Adipocyte (in vitro differentiated cells): ENCODE results near the gene DGKG.

Source experiments
- DNase-seq: peaks from one replicate; pipeline ENCODE4 v3.0.0-alpha.2; 2015; ENCODE audit warnings: low read depth
- H3K27me3 ChIP-seq: replicated peaks from 2 replicates; pipeline ENCODE4 v1.7.0; 2013; ENCODE audit warnings: mild to moderate bottlenecking, low read length, moderate library complexity; ENCODE audit not compliant: control insufficient read depth, insufficient read depth
- H3K36me3 ChIP-seq: 2 replicates; pipeline ENCODE4 v1.7.0; 2013; ENCODE audit warnings: low read length, mild to moderate bottlenecking, moderate library complexity; ENCODE audit not compliant: control insufficient read depth, insufficient read depth, severe bottlenecking
- H3K4me1 ChIP-seq: 2 replicates; pipeline ENCODE4 v1.7.0; 2013; ENCODE audit warnings: mild to moderate bottlenecking, low read length, moderate library complexity; ENCODE audit not compliant: control insufficient read depth, insufficient read depth
- H3K4me3 ChIP-seq: 2 replicates; pipeline ENCODE4 v1.7.0; 2013; ENCODE audit warnings: mild to moderate bottlenecking, low read length, moderate library complexity
- H3K9ac ChIP-seq: 2 replicates; pipeline ENCODE4 v1.7.0; 2013; ENCODE audit warnings: mild to moderate bottlenecking, low read length, moderate library complexity
- H3K9me3 ChIP-seq: 2 replicates; pipeline ENCODE4 v1.7.0; 2013; ENCODE audit warnings: mild to moderate bottlenecking, low read length, moderate library complexity; ENCODE audit not compliant: control insufficient read depth

The DGKG gene

GRCh38 chr3:186361762-186362536, at the start of gene DGKG:
DGKG (minus strand) TSS chr3:186362234; CDS start chr3:186320459, 41,775 bp downstream.
- Histone ChIP-seq H3K9ac (no peak within 1 kb of the TSS), H3K4me1 (peaks cover 22% of the 10 kb centered on the region), H3K27me3 (peaks cover 66% of the 10 kb centered on the region), H3K4me3 (peak within 1 kb of the TSS; percentile 71), H3K9me3 (no peaks in the 10 kb centered on the region), H3K36me3 (no peaks in the 10 kb centered on the region)
- DNase-seq: peak; percentile 9

- H3K4me1 ChIP-seq: peaks cover 28% of the 10 kb centered on the region
- H3K27me3 ChIP-seq: peaks cover 23% of the 10 kb centered on the region
- H3K9me3 ChIP-seq: peaks cover 18% of the 10 kb centered on the region
- no peak overlapping the region for H3K4me3 ChIP-seq
- no peaks in the 10 kb centered on the region for H3K36me3 ChIP-seq
- no peak overlapping the region for H3K9ac ChIP-seq
- DNase-seq: no peak
Observed at GRCh38 chr3:186411089-186411488, 49.1 kb upstream of the DGKG start.

- no peak for DNase-seq
- H3K27me3 ChIP-seq: peaks cover 27% of the 10 kb centered on the region
- no peaks in the 10 kb centered on the region for H3K4me1 ChIP-seq
- no peak overlapping the region for H3K9ac ChIP-seq
- H3K9me3 ChIP-seq: peaks cover 18% of the 10 kb centered on the region
- H3K4me3 ChIP-seq: no peak overlapping the region
- no peaks in the 10 kb centered on the region for H3K36me3 ChIP-seq
Observed at GRCh38 chr3:186406669-186407635, 44.9 kb upstream of the DGKG start.

GRCh38 chr3:186401556-186401955, 39.5 kb upstream of the DGKG start:
- H3K4me3 ChIP-seq: no peak overlapping the region
- H3K36me3 ChIP-seq: no peaks in the 10 kb centered on the region
- H3K27me3 ChIP-seq: peaks cover 24% of the 10 kb centered on the region
- H3K4me1 ChIP-seq: peaks cover 10% of the 10 kb centered on the region
- no peak overlapping the region for H3K9ac ChIP-seq
- DNase-seq: no peak
- H3K9me3 ChIP-seq: peaks cover 3% of the 10 kb centered on the region

GRCh38 chr3:186400662-186401061, 38.6 kb upstream of the DGKG start:
- peaks cover 10% of the 10 kb centered on the region for H3K4me1 ChIP-seq
- DNase-seq: peak; percentile 7
- no peak overlapping the region for H3K4me3 ChIP-seq
- peaks cover 25% of the 10 kb centered on the region for H3K27me3 ChIP-seq
- H3K9ac ChIP-seq: no peak overlapping the region
- no peaks in the 10 kb centered on the region for H3K36me3 ChIP-seq
- peaks cover 3% of the 10 kb centered on the region for H3K9me3 ChIP-seq

- H3K4me3 ChIP-seq: no peak overlapping the region
- H3K27me3 ChIP-seq: peaks cover 27% of the 10 kb centered on the region
- DNase-seq: no peak
- no peaks in the 10 kb centered on the region for H3K36me3 ChIP-seq
- H3K4me1 ChIP-seq: peaks cover 10% of the 10 kb centered on the region
- H3K9me3 ChIP-seq: peaks cover 3% of the 10 kb centered on the region
- no peak overlapping the region for H3K9ac ChIP-seq
Observed at GRCh38 chr3:186400026-186400425, 38.0 kb upstream of the DGKG start.

GRCh38 chr3:186394566-186395217, 32.7 kb upstream of the DGKG start:
- no peak for DNase-seq
- H3K27me3 ChIP-seq: peaks cover 26% of the 10 kb centered on the region
- no peak overlapping the region for H3K9ac ChIP-seq
- no peak overlapping the region for H3K4me3 ChIP-seq
- no peaks in the 10 kb centered on the region for H3K4me1 ChIP-seq
- H3K36me3 ChIP-seq: no peaks in the 10 kb centered on the region
- H3K9me3 ChIP-seq: peaks cover 3% of the 10 kb centered on the region

- Histone ChIP-seq H3K4me3 (no peak overlapping the region), H3K27me3 (peaks cover 7% of the 10 kb centered on the region), H3K36me3 (no peaks in the 10 kb centered on the region), H3K9me3 (no peaks in the 10 kb centered on the region), H3K4me1 (peaks cover 17% of the 10 kb centered on the region), H3K9ac (no peak overlapping the region)
- DNase-seq: no peak
Observed at GRCh38 chr3:186386883-186387560, 25.0 kb upstream of the DGKG start.

GRCh38 chr3:186385856-186386602, 24.0 kb upstream of the DGKG start:
- Histone ChIP-seq H3K9me3 (no peaks in the 10 kb centered on the region), H3K36me3 (no peaks in the 10 kb centered on the region), H3K4me3 (no peak overlapping the region), H3K4me1 (peaks cover 17% of the 10 kb centered on the region), H3K27me3 (peaks cover 7% of the 10 kb centered on the region), H3K9ac (no peak overlapping the region)
- no peak for DNase-seq
